GM23338 (cell line): ENCODE results near the gene BMP8A.

ENCODE experiments used
- CREB1 ChIP-seq: fragments of 250-450 bp; sonication (Bioruptor Pico); IDR thresholded peaks from 2 replicates; pipeline ENCODE4 v1.5.0; 2020; ENCODE audit warnings: low read depth, mild to moderate bottlenecking, moderate library complexity
- EZH2 ChIP-seq: fragments of 200-600 bp; sonication (generic); IDR thresholded peaks from one replicate; pipeline ENCODE4 v1.8.0; 2017; ENCODE audit warnings: antibody characterized with exemption, mild to moderate bottlenecking, low read depth; ENCODE audit not compliant: unreplicated experiment
- TF ChIP-seq, protein P1 (sequence below), 2 experiments: fragments of 200-600 bp in 1 of 2; sonication (generic) in 1 of 2; conservative IDR thresholded peaks; 2 replicates each; pipeline versions ENCODE4 v1.5.1 to v1.6.1; 2016 to 2017; ENCODE audit warnings: antibody characterized with exemption in 2 of 2, low read depth in 2 of 2, mild to moderate bottlenecking in 2 of 2, moderate library complexity in 1 of 2

- TF ChIP-seq, protein P1, sequence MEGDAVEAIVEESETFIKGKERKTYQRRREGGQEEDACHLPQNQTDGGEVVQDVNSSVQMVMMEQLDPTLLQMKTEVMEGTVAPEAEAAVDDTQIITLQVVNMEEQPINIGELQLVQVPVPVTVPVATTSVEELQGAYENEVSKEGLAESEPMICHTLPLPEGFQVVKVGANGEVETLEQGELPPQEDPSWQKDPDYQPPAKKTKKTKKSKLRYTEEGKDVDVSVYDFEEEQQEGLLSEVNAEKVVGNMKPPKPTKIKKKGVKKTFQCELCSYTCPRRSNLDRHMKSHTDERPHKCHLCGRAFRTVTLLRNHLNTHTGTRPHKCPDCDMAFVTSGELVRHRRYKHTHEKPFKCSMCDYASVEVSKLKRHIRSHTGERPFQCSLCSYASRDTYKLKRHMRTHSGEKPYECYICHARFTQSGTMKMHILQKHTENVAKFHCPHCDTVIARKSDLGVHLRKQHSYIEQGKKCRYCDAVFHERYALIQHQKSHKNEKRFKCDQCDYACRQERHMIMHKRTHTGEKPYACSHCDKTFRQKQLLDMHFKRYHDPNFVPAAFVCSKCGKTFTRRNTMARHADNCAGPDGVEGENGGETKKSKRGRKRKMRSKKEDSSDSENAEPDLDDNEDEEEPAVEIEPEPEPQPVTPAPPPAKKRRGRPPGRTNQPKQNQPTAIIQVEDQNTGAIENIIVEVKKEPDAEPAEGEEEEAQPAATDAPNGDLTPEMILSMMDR (conservative IDR thresholded peaks at IDR 0.05; ENCODE audit: low read depth in 2 of 2) = no peak
- TF ChIP-seq CREB1 (no peak), EZH2 (no peak)
These were observed 81.6 kb downstream of the BMP8A start for GRCh38 chr1:39573097-39573465.
